ENCODE results near the gene SLAMF8.

DNA sequence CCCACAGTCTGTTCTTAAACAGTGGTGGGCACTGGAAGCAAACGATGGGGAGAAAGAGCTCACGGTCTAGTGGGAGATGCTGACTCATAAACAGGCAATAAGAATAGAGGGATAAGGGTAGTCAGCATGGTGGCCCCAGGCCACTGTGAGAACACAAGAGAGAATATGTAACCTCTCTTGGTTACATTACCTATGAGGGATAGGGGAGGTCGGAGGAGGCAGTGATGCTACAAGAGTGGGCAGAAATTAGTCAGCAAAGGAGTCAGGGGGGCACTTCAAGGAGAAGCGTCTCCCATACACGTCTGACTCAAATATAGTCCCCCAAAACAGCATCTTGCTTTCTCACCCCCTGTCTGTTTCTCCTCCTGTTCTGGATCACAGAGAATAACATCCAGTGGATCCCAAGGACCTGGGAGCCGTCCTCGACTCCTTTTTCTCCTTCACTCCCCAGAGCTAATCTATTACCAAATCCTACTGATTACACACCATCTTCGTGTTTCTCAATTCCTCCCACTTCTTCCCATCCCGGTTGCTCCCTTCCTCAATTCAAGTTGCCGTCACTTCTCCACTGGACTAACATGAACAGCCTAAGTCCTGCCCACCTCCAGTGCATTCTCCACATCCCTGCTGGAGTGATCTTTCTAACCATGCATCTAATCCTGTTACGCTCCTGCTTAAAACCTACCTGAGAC, 2.1 kb downstream of the SLAMF8 start:
- TF ChIP-seq POLR2AphosphoS5 (IDR thresholded peaks at IDR 0.05) (no peak), TAF1 (IDR thresholded peaks at IDR 0.05; ENCODE audit: low read depth) (no peak), EZH2 (IDR thresholded peaks at IDR 0.05; ENCODE audit: borderline replicate concordance, insufficient read depth, low read length, poor library complexity, severe bottlenecking) (no peak), EP300 (conservative IDR thresholded peaks at IDR 0.05; ENCODE audit: poor library complexity, severe bottlenecking) (no peak)
- TF ChIP-seq, protein P1, sequence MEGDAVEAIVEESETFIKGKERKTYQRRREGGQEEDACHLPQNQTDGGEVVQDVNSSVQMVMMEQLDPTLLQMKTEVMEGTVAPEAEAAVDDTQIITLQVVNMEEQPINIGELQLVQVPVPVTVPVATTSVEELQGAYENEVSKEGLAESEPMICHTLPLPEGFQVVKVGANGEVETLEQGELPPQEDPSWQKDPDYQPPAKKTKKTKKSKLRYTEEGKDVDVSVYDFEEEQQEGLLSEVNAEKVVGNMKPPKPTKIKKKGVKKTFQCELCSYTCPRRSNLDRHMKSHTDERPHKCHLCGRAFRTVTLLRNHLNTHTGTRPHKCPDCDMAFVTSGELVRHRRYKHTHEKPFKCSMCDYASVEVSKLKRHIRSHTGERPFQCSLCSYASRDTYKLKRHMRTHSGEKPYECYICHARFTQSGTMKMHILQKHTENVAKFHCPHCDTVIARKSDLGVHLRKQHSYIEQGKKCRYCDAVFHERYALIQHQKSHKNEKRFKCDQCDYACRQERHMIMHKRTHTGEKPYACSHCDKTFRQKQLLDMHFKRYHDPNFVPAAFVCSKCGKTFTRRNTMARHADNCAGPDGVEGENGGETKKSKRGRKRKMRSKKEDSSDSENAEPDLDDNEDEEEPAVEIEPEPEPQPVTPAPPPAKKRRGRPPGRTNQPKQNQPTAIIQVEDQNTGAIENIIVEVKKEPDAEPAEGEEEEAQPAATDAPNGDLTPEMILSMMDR (IDR thresholded peaks at IDR 0.05; ENCODE audit: poor library complexity, severe bottlenecking) = no peak

Data from neural cell (in vitro differentiated cells).